Kidney (tissue), 14 donors: ENCODE measurements around the gene CAPS. TPM values are rescaled to one million over a fixed set of nuclear protein-coding genes. Genes with fewer than 3 reads are reported as not detected.
A peak's percentile ranks its signal among the peaks of the same experiment; 100 is the strongest.

Experiments
- DNase-seq, 5 donors: peaks; one replicate each; pipeline ENCODE4 v3.0.0-alpha.2; 2013 to 2020
- FAIRE-seq: peaks from 2 replicates; lab custom pipeline; 2012; peaks lifted over from hg19 to GRCh38; lab: Jason Lieb, UNC
- H3K27ac ChIP-seq, 2 donors: one replicate each; pipeline ENCODE4 v1.7.0; 2013; ENCODE audit warnings: low read depth in 2 of 2, low read length in 2 of 2, inconsistent platforms in 1 of 2
- H3K27me3 ChIP-seq: one replicate; pipeline ENCODE4 v1.7.1; 2013; ENCODE audit warnings: low read length, inconsistent platforms; ENCODE audit not compliant: control insufficient read depth, insufficient read depth
- H3K36me3 ChIP-seq, 3 donors: one replicate each; pipeline versions ENCODE4 v1.7.0 to v1.7.1; 2013; ENCODE audit warnings: low read length in 3 of 3, control low read depth in 1 of 3, inconsistent platforms in 1 of 3; ENCODE audit not compliant: insufficient read depth in 3 of 3, control insufficient read depth in 2 of 3
- H3K4me1 ChIP-seq, 3 donors: one replicate each; pipeline versions ENCODE4 v1.7.0 to v1.7.1; 2013; ENCODE audit warnings: low read length in 3 of 3, inconsistent platforms in 1 of 3, low read depth in 1 of 3; ENCODE audit not compliant: control insufficient read depth in 2 of 3, insufficient read depth in 2 of 3
- H3K4me3 ChIP-seq, 3 donors: one replicate each; pipeline versions ENCODE4 v1.7.0 to v1.8.1; 2013; ENCODE audit warnings: low read length in 3 of 3, control low read depth in 1 of 3, inconsistent platforms in 1 of 3
- H3K9ac ChIP-seq, 3 donors: one replicate each; pipeline versions ENCODE4 v1.7.0 to v1.7.1; 2013; ENCODE audit warnings: low read length in 3 of 3, control low read depth in 1 of 3, inconsistent platforms in 1 of 3
- H3K9me3 ChIP-seq, 3 donors: one replicate each; pipeline versions ENCODE4 v1.7.0 to v1.7.1; 2013; ENCODE audit warnings: low read length in 3 of 3, control low read depth in 1 of 3, inconsistent platforms in 1 of 3; ENCODE audit not compliant: control insufficient read depth in 2 of 3, insufficient read depth in 1 of 3
- intact Hi-C: fragments of 100-400 bp; cut with DNase I; formaldehyde crosslinking; loops from one replicate; pipeline ENCODE4 v1.11.1; 2022
- polyA plus RNA-seq: library from polyadenylated mRNA; stranded (reverse); fragments of 350-450 nt; fragmentation: Illumina TruSeq; extraction: RNeasy Lipid Tissue Mini Kit (QIAGEN cat#74804); gene quantifications from one replicate; pipeline ENCODE4 v1.2.3, GENCODE V29; 2014; ENCODE audit warnings: low read depth, low replicate concordance; ENCODE audit not compliant: insufficient read depth
- total RNA-seq: library from RNA; stranded (reverse); fragmentation: NEBNext Ultra II Directional; extraction: Animal tissue kit (Norgen Biotek cat#: 25700); gene quantifications from one replicate; pipeline ENCODE4 v1.2.1, GENCODE V29; 2021
- TF ChIP-seq, protein P1 (sequence below): IDR thresholded peaks from 3 replicates; pipeline ENCODE4 v1.5.1; 2012; ENCODE audit warnings: mild to moderate bottlenecking, moderate library complexity, borderline replicate concordance; ENCODE audit not compliant: insufficient read depth; ENCODE audit errors: extremely low read depth
- donor health status: control.
- donor health status: control.
- donor health status: control.
- donor health status: control.
- donor health status: control.
- donor health status: DM: yes; HTN: yes; CAD: no.
- donor health status: Normal renal cell carcinoma (clear cell type).

Gene CAPS
- total and polyA plus RNA-seq, 2 donors from 2014 or later, result 53.0 to 82.1 TPM

DNA sequence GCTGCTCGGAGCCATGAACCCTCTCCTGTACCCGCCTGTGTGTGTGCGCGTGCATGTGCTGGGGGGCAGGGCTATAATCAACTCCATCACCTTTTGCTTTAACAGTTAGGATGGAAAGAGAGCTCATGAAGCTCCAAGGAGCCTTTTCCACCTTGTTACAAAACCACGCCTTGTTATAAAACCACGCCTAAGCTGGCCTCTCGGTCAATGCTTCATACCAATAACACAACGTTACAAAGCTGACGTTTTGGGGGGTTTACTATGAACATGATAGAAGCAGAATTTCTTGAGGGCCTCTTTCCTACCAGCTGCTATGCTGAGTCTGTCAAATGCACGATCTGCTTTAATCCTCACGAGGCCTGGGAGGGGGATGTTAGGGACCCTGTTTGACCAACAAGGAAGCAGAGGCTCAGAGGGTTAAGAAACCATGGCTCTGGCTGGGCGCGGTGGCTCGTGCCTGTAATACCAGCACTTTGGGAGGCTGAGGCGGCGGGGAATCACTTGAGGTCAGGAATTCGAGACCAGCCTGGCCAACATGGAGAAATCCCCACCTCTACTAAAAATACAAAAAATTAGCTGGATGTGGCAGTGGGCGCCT, 11.9 kb downstream of the CAPS start:
- TF ChIP-seq, protein P1, sequence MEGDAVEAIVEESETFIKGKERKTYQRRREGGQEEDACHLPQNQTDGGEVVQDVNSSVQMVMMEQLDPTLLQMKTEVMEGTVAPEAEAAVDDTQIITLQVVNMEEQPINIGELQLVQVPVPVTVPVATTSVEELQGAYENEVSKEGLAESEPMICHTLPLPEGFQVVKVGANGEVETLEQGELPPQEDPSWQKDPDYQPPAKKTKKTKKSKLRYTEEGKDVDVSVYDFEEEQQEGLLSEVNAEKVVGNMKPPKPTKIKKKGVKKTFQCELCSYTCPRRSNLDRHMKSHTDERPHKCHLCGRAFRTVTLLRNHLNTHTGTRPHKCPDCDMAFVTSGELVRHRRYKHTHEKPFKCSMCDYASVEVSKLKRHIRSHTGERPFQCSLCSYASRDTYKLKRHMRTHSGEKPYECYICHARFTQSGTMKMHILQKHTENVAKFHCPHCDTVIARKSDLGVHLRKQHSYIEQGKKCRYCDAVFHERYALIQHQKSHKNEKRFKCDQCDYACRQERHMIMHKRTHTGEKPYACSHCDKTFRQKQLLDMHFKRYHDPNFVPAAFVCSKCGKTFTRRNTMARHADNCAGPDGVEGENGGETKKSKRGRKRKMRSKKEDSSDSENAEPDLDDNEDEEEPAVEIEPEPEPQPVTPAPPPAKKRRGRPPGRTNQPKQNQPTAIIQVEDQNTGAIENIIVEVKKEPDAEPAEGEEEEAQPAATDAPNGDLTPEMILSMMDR, result no peak
- Histone ChIP-seq H3K36me3 (peaks cover 7 to 65% (median 39%) of the 10 kb centered on the region in 3 donors), H3K4me1 (peaks cover 0 to 7% (median 0%) of the 10 kb centered on the region in 3 donors), H3K27me3 (no peaks in the 10 kb centered on the region), H3K9ac (no peak overlapping the region), H3K27ac (no peak overlapping the region), H3K9me3 (no peaks in the 10 kb centered on the region), H3K4me3 (no peak overlapping the region)
- intact Hi-C loops, result no loop called here
- DNase-seq, result no peak
- FAIRE-seq, result no peak

DNA sequence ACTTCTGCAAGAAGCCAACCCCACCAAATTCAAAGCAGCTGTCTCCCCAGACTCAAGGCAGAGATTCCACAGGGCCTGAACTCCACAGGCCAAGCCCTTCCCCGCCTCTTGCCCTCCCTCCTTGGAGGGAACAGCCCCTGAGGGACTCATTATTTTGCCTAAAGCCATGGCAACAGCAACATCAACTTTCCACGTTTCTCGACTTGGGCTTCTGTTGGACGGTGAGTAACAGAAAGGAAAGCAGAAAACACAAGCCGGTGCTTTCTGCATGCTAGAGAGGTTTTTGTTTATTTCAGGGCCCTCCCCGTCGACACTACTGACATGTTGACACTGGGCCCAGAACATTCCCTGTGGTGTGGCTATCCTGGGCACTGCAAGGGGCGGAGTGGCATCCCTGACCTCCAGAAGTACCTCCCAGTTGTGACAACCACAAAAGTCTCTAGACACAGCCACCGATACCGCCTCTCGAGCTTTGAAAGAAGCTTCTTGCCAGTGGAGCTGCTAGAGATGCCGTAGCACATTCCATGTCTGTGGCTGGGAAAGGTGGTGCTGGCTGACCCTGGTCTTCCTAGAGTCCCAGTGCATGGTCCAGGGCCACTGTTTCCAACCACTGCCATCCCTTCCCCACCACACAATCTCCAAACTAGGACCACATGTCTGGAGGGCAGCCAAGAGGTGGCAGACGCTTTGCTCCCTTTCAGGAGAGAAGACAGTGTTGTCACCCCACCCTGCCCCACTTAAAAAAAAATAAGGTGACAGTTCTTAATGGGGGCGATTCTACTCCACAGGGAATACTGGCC, 12.8 kb downstream of the CAPS start:
- peak overlapping the region in 1 of 2 donors; percentile 9 for H3K27ac ChIP-seq

DNA sequence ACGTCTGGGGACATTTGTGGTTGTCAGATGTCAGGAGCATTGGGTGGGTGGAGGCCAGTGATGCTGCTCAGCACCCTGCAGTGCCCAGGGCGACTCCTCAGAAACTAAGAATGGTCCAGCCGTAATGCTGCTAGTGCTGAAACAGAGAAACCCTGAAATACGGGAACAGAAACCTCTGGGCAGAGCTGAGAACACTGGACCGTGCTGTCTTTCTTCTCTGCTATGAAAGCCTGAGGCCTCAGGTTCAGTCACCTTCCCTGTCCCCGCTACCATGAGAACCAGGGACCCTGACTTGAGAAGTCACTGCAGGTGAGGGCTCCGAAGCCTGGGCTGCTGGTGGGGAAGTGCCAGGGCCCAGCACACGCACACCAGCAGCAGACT, 13.4 kb downstream of the CAPS start:
- Histone ChIP-seq H3K27me3 (no peaks in the 10 kb centered on the region), H3K9me3 (no peaks in the 10 kb centered on the region), H3K4me3 (no peak overlapping the region), H3K4me1 (peaks cover 0 to 7% (median 0%) of the 10 kb centered on the region in 3 donors), H3K36me3 (peaks cover 7 to 68% (median 38%) of the 10 kb centered on the region in 3 donors), H3K27ac (peak overlapping the region in 1 of 2 donors; percentile 9), H3K9ac (no peak overlapping the region)
- TF ChIP-seq, protein P1, result no peak
- FAIRE-seq (no peak), DNase-seq (no peak)
- intact Hi-C loops, result no loop called here

More for the DNA sequence above, 12.8 kb downstream of the CAPS start:
- H3K27me3 ChIP-seq, result no peaks in the 10 kb centered on the region
- peaks cover 0 to 7% (median 0%) of the 10 kb centered on the region in 3 donors for H3K4me1 ChIP-seq
- H3K4me3 ChIP-seq, result no peak overlapping the region
- FAIRE-seq (no peak), DNase-seq (peak in 2 of 5 donors; percentile 45 to 86)
- no peak overlapping the region for H3K9ac ChIP-seq
- intact Hi-C loops, result no loop called here
- peaks cover 7 to 68% (median 39%) of the 10 kb centered on the region in 3 donors for H3K36me3 ChIP-seq
- TF ChIP-seq, protein P1, result no peak
- H3K9me3 ChIP-seq, result no peaks in the 10 kb centered on the region
